ENCODE data around the gene GRAP2. TPM values are rescaled to one million over a fixed set of nuclear protein-coding genes. Genes with fewer than 3 reads are reported as not detected.

The GRAP2 gene
- polyA plus RNA-seq, 3 donors, result 0.05 to 4.2 (median 0.97) TPM

GRCh38 chr22:39908737-39909136, 7.9 kb downstream of the GRAP2 start:
- Mint-ChIP-seq H3K4me1 (peaks cover 3% of the 10 kb centered on the region), H3K9me3 (peaks cover 0 to 3% (median 0%) of the 10 kb centered on the region in 7 donors), H3K36me3 (no peaks in the 10 kb centered on the region), H3K27me3 (ENCODE audit: low read depth in 3 of 3) (peaks cover 2 to 4% (median 4%) of the 10 kb centered on the region in 3 donors), H3K4me3 (no peak overlapping the region), H3K27ac (peak overlapping the region in 1 of 7 donors; percentile 42)
- no peaks in the 10 kb centered on the region for H3K4me1 ChIP-seq (ENCODE audit: control insufficient read depth in 1 of 2, insufficient read depth in 2 of 2, low read length in 2 of 2)
- no peaks in the 10 kb centered on the region for H3K79me2 ChIP-seq (ENCODE audit: insufficient read depth, low read length)
- no peak for TF ChIP-seq CTCF (IDR thresholded peaks at IDR 0.05)
- no peak overlapping the region for H2AFZ ChIP-seq (ENCODE audit: insufficient read depth, low read depth, low read length, poor library complexity, severe bottlenecking)
- no peaks in the 10 kb centered on the region for H3K27me3 ChIP-seq (ENCODE audit: control insufficient read depth in 2 of 2, insufficient read depth in 2 of 2, low read length in 2 of 2)
- intact Hi-C loops (cut with micrococcal nuclease), result no loop called here
- no peak overlapping the region for H3K27ac ChIP-seq (ENCODE audit: low read depth in 1 of 2, low read length in 2 of 2)
- no peaks in the 10 kb centered on the region for H4K20me1 ChIP-seq (ENCODE audit: insufficient read depth, low read length)
- H3K9ac ChIP-seq (ENCODE audit: insufficient read depth, low read length, poor library complexity, severe bottlenecking), result no peak overlapping the region
- no peak overlapping the region for H3K4me3 ChIP-seq (replicated peaks in 1 of 3; ENCODE audit: low read depth in 2 of 3, low read length in 3 of 3)
- DNase-seq, result no peak
- 96% methylated on average over 2 of the region's 5 CpGs for WGBS (ENCODE audit: insufficient coverage)
- no peak overlapping the region for H3K4me2 ChIP-seq (replicated peaks; ENCODE audit: extremely low read depth, low read length, poor library complexity, severe bottlenecking)
- no peaks in the 10 kb centered on the region for H3K9me3 ChIP-seq (replicated peaks in 1 of 2; ENCODE audit: control insufficient read depth in 1 of 2, insufficient read depth in 1 of 2, low read length in 2 of 2)
- H3K36me3 ChIP-seq (replicated peaks in 1 of 2; ENCODE audit: control insufficient read depth in 1 of 2, insufficient read depth in 2 of 2, low read length in 2 of 2), result no peaks in the 10 kb centered on the region

DNA sequence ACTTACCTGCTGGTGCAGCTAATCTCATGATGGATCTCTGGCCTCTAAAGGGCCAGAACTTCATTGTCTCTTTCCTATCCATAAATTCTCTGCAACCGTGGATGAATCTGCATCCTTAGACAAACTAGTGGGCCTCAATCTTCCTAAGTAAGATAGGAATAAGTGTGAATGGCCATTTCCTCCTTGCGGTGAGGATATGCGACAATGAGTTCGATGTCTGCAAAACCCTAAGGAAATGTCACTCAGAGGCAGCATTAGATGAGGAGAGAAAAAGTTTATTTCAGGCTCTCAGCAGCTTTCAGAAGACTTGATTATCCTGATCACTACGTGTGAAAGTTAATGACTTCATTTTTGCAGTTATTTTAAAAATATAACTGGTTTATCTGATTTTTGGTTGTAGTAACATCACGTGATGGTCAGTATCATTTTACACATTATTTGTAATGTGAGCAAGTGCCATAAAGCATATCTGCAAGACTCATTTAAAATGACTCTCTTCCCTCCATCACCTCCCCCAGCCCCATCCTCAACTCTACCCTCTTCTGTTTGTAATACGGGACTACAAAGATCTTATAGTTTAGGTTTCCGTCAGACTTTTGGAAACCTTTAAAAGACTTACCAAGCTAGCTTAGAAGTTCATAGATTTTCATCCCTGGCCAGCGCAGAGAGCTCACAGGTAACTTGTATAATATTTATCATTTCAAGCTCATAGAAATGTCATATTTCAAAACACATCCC, 10.2 kb downstream of the GRAP2 start:
- WGBS (ENCODE audit: insufficient coverage), result 83% methylated on average over 2 of the region's 9 CpGs
- no peaks in the 10 kb centered on the region for H3K36me3 ChIP-seq (replicated peaks in 1 of 2; ENCODE audit: control insufficient read depth in 1 of 2, insufficient read depth in 2 of 2, low read length in 2 of 2)
- H3K9ac ChIP-seq (ENCODE audit: insufficient read depth, low read length, poor library complexity, severe bottlenecking), result no peak overlapping the region
- intact Hi-C loops (cut with micrococcal nuclease), result loop anchor here in 1 of 2 donors (10.0 kb wide), 1 partner anchor 1086 kb away; no protein-coding TSS in a partner anchor
- DNase-seq, result no peak
- Mint-ChIP-seq H3K4me1 (peaks cover 8% of the 10 kb centered on the region), H3K4me3 (no peak overlapping the region), H3K27ac (no peak overlapping the region), H3K27me3 (ENCODE audit: low read depth in 3 of 3) (peaks cover 2 to 4% (median 4%) of the 10 kb centered on the region in 3 donors), H3K9me3 (peaks cover 0 to 3% (median 0%) of the 10 kb centered on the region in 7 donors), H3K36me3 (no peaks in the 10 kb centered on the region)
- no peaks in the 10 kb centered on the region for H3K9me3 ChIP-seq (replicated peaks in 1 of 2; ENCODE audit: control insufficient read depth in 1 of 2, insufficient read depth in 1 of 2, low read length in 2 of 2)
- H3K4me2 ChIP-seq (replicated peaks; ENCODE audit: extremely low read depth, low read length, poor library complexity, severe bottlenecking), result no peak overlapping the region
- H3K4me1 ChIP-seq (ENCODE audit: control insufficient read depth in 1 of 2, insufficient read depth in 2 of 2, low read length in 2 of 2), result no peaks in the 10 kb centered on the region
- no peaks in the 10 kb centered on the region for H4K20me1 ChIP-seq (ENCODE audit: insufficient read depth, low read length)
- H2AFZ ChIP-seq (ENCODE audit: insufficient read depth, low read depth, low read length, poor library complexity, severe bottlenecking), result no peak overlapping the region
- H3K27ac ChIP-seq (ENCODE audit: low read depth in 1 of 2, low read length in 2 of 2), result no peak overlapping the region
- H3K79me2 ChIP-seq (ENCODE audit: insufficient read depth, low read length), result no peaks in the 10 kb centered on the region
- no peaks in the 10 kb centered on the region for H3K27me3 ChIP-seq (ENCODE audit: control insufficient read depth in 2 of 2, insufficient read depth in 2 of 2, low read length in 2 of 2)
- no peak for TF ChIP-seq CTCF (IDR thresholded peaks at IDR 0.05)
- H3K4me3 ChIP-seq (replicated peaks in 1 of 3; ENCODE audit: low read depth in 2 of 3, low read length in 3 of 3), result no peak overlapping the region

Measured in CD14-positive monocyte (primary cell).